GM23248 (cell line): Measurements from ENCODE around the gene OST4. TPM values are rescaled to one million over a fixed set of nuclear protein-coding genes. Genes with fewer than 3 reads are reported as not detected.

Experiments used
- DNase-seq: peaks from one replicate; pipeline ENCODE4 v3.0.0-alpha.2; 2015
- H2AFZ ChIP-seq: fragments of 200-600 bp; sonication (generic); 2 replicates; pipeline ENCODE4 v1.6.1; 2016; ENCODE audit warnings: antibody characterized with exemption
- H3F3A ChIP-seq: fragments of 200-600 bp; sonication (generic); 2 replicates; pipeline ENCODE4 v1.6.1; 2016; ENCODE audit warnings: mild to moderate bottlenecking, antibody characterized with exemption, mixed run types; ENCODE audit not compliant: insufficient read depth
- H3K27ac ChIP-seq: fragments of 200-600 bp; sonication (generic); 2 replicates; pipeline ENCODE4 v1.5.1; 2016; ENCODE audit warnings: mild to moderate bottlenecking
- H3K27me3 ChIP-seq: fragments of 200-600 bp; sonication (generic); replicated peaks from 2 replicates; pipeline ENCODE4 v1.6.1; 2016; ENCODE audit warnings: mild to moderate bottlenecking; ENCODE audit not compliant: insufficient read depth
- H3K36me3 ChIP-seq: fragments of 200-600 bp; sonication (generic); 2 replicates; pipeline ENCODE4 v1.6.1; 2016; ENCODE audit warnings: low read depth, mild to moderate bottlenecking
- H3K4me1 ChIP-seq: fragments of 200-600 bp; sonication (generic); 2 replicates; pipeline ENCODE4 v1.6.1; 2016; ENCODE audit warnings: mild to moderate bottlenecking; ENCODE audit not compliant: insufficient read depth
- H3K4me2 ChIP-seq: fragments of 200-600 bp; sonication (generic); one replicate; pipeline ENCODE4 v1.6.1; 2016; ENCODE audit warnings: mild to moderate bottlenecking; ENCODE audit not compliant: unreplicated experiment
- H3K4me3 ChIP-seq: fragments of 200-600 bp; sonication (generic); 2 replicates; pipeline ENCODE4 v1.5.1; 2016; ENCODE audit warnings: mild to moderate bottlenecking
- H3K79me2 ChIP-seq: fragments of 200-600 bp; sonication (generic); 2 replicates; pipeline ENCODE4 v1.6.1; 2016; ENCODE audit warnings: mild to moderate bottlenecking; ENCODE audit not compliant: insufficient read depth
- H3K9ac ChIP-seq: fragments of 200-600 bp; sonication (generic); 2 replicates; pipeline ENCODE4 v1.6.1; 2016; ENCODE audit warnings: mild to moderate bottlenecking
- H3K9me2 ChIP-seq: fragments of 200-600 bp; sonication (generic); 2 replicates; pipeline ENCODE4 v1.6.1; 2016; ENCODE audit warnings: mixed run types, mild to moderate bottlenecking, moderate library complexity; ENCODE audit not compliant: insufficient read depth
- H3K9me3 ChIP-seq: fragments of 200-600 bp; sonication (generic); one replicate; pipeline ENCODE4 v1.6.1; 2017; ENCODE audit warnings: low read depth
- H4K20me1 ChIP-seq: fragments of 200-600 bp; sonication (generic); 2 replicates; pipeline ENCODE4 v1.6.0; 2016; ENCODE audit not compliant: insufficient read depth
- EZH2 ChIP-seq: fragments of 200-600 bp; sonication (generic); IDR thresholded peaks from 2 replicates; pipeline ENCODE4 v1.6.1; 2018; ENCODE audit warnings: antibody characterized with exemption, mild to moderate bottlenecking; ENCODE audit not compliant: insufficient read depth, poor library complexity, severe bottlenecking
- EZH2phosphoT487 ChIP-seq: fragments of 200-600 bp; sonication (generic); IDR thresholded peaks from 2 replicates; pipeline ENCODE4 v1.6.1; 2018; ENCODE audit warnings: antibody characterized with exemption, moderate library complexity, mild to moderate bottlenecking, low read depth; ENCODE audit not compliant: insufficient read depth
- WGBS, 2 experiments: methylation state at CpG; one replicate each; pipeline ENCODE4 v1.1.6; 2015 to 2017; ENCODE audit warnings: low lambda C conversion rate in 2 of 2, low coverage in 1 of 2; ENCODE audit errors: missing lambda C conversion rate in 2 of 2; 5-methylcytosine and 5-hydroxymethylcytosine counted together
- in situ Hi-C: fragments of 300-500 bp; cut with MboI; formaldehyde crosslinking; loops from 2 replicates; pipeline ENCODE4 v1.15.0; 2020
- polyA plus RNA-seq: library from polyadenylated mRNA; unstranded; fragments of >200 nt; fragmentation: Nextera tagmentation; extraction: Ambion mirVana; gene quantifications from 2 replicates; pipeline ENCODE4 v1.2.1, GENCODE V29; 2016
- total RNA-seq: library from RNA; depleted of rRNA; stranded (reverse); fragments of >200 nt; shearing (Covaris generic); gene quantifications from 2 replicates; pipeline ENCODE4 v1.2.3, GENCODE V29; 2014

The OST4 gene
- total and polyA plus RNA-seq, 2 experiments from 2014 or later: 499 to 942 TPM

- H3K9me3 ChIP-seq: no peaks in the 10 kb centered on the region
- no peak overlapping the region for H3K27ac ChIP-seq
- no peak overlapping the region for H2AFZ ChIP-seq
- peak overlapping the region; percentile 96 for H3K9ac ChIP-seq
- no peak for TF ChIP-seq EZH2
- TF ChIP-seq EZH2phosphoT487: no peak
- WGBS, 2 experiments: 98% methylated on average over 6 of the region's 6 CpGs
- H3K79me2 ChIP-seq: peaks cover 65% of the 10 kb centered on the region
- H4K20me1 ChIP-seq: no peaks in the 10 kb centered on the region
- DNase-seq: no peak
- in situ Hi-C loops: no loop called here
- H3K4me1 ChIP-seq: peaks cover 21% of the 10 kb centered on the region
- peak overlapping the region; percentile 83 for H3K4me2 ChIP-seq
- no peaks in the 10 kb centered on the region for H3K9me2 ChIP-seq
- no peaks in the 10 kb centered on the region for H3K27me3 ChIP-seq
- peak overlapping the region; percentile 91 for H3K4me3 ChIP-seq
- H3F3A ChIP-seq: peaks cover 31% of the 10 kb centered on the region
- H3K36me3 ChIP-seq: peaks cover 20% of the 10 kb centered on the region
These were observed 2.0 kb downstream of the OST4 start for GRCh38 chr2:27069436-27069835.

- H3K27me3 ChIP-seq: no peaks in the 10 kb centered on the region
- no peak overlapping the region for H3K27ac ChIP-seq
- H3K9me2 ChIP-seq: no peaks in the 10 kb centered on the region
- TF ChIP-seq EZH2: no peak
- TF ChIP-seq EZH2phosphoT487: no peak
- peaks cover 65% of the 10 kb centered on the region for H3K79me2 ChIP-seq
- H3K4me3 ChIP-seq: no peak overlapping the region
- in situ Hi-C loops: no loop called here
- no peak overlapping the region for H3K9ac ChIP-seq
- no peaks in the 10 kb centered on the region for H4K20me1 ChIP-seq
- H2AFZ ChIP-seq: no peak overlapping the region
- peaks cover 20% of the 10 kb centered on the region for H3K36me3 ChIP-seq
- H3K4me2 ChIP-seq: no peak overlapping the region
- H3K4me1 ChIP-seq: peaks cover 21% of the 10 kb centered on the region
- H3F3A ChIP-seq: peaks cover 48% of the 10 kb centered on the region
- 92 to 95% methylated on average over 5 of the region's 5 CpGs for WGBS, 2 experiments
- H3K9me3 ChIP-seq: no peaks in the 10 kb centered on the region
- DNase-seq: no peak
These were observed 4.1 kb downstream of the OST4 start for GRCh38 chr2:27067385-27067784.

DNA sequence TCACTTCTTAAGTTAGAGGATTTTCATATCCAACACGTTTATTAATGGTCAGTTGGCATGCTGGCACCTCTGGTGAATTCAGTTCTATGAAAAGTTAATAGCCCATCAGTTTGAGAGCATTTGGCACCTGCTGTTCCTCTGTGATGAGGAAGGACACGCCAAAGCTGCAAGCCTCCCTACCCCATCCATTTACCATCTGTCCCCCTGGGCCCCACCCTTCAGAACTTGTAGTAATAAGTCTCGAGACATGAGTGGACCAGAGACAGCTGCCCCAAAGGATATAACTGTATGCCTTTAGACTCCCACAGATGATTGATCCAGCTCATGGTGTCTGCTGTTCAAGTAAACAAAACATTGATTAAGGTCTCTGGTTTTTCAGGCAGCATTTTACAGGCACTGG, 6.3 kb downstream of the OST4 start:
- Histone ChIP-seq H3K9ac (no peak overlapping the region), H4K20me1 (no peaks in the 10 kb centered on the region), H3F3A (peaks cover 68% of the 10 kb centered on the region), H3K9me2 (no peaks in the 10 kb centered on the region), H3K4me3 (no peak overlapping the region), H3K36me3 (peaks cover 17% of the 10 kb centered on the region; the same call in 1 of the 2 replicates), H3K79me2 (peaks cover 52% of the 10 kb centered on the region), H2AFZ (no peak overlapping the region), H3K4me2 (no peak overlapping the region), H3K27me3 (no peaks in the 10 kb centered on the region), H3K27ac (no peak overlapping the region), H3K4me1 (peaks cover 17% of the 10 kb centered on the region), H3K9me3 (no peaks in the 10 kb centered on the region)
- TF ChIP-seq EZH2phosphoT487: no peak
- no peak for TF ChIP-seq EZH2
- no peak for DNase-seq
- in situ Hi-C loops: no loop called here
- 68 to 79% methylated on average over 3 of the region's 3 CpGs for WGBS, 2 experiments

DNA sequence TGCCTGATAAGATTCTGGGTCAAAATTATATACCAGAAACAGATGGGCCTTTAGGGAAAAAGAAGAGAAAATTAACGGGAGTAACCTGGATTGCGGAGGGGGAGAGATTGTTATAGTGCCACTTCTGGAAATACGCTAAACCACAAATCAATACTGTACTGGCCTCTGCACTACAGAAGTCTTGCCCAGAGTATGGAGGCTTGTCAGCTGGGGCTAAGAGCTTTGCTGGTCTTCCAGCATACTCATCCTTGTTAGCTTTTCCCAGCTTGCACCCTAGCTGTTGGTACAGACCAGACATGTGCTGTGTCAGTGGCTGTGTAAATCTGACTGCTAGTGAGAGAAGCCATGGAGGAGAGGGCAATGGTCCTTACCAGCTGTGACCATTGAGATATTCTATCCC, 11.1 kb downstream of the OST4 start:
- Histone ChIP-seq H3K27me3 (no peaks in the 10 kb centered on the region), H3F3A (peaks cover 48% of the 10 kb centered on the region), H3K4me3 (no peak overlapping the region), H3K9me3 (no peaks in the 10 kb centered on the region), H4K20me1 (no peaks in the 10 kb centered on the region), H3K79me2 (peaks cover 4% of the 10 kb centered on the region; the same call in 1 of the 2 replicates), H3K4me2 (no peak overlapping the region), H3K9ac (no peak overlapping the region), H3K36me3 (peaks cover 8% of the 10 kb centered on the region; the same call in 1 of the 2 replicates), H3K9me2 (no peaks in the 10 kb centered on the region), H3K4me1 (no peaks in the 10 kb centered on the region), H3K27ac (no peak overlapping the region), H2AFZ (no peak overlapping the region)
- WGBS, 2 experiments: 81% methylated on average over 3 of the region's 3 CpGs
- in situ Hi-C loops: no loop called here
- DNase-seq: no peak
- no peak for TF ChIP-seq EZH2phosphoT487
- no peak for TF ChIP-seq EZH2
